ENCODE data around the gene CHST5.
"Not testable (repeated sequence)": the region's sequence is repeated elsewhere in the genome, so short reads cannot be mapped to it uniquely, and the experiment has no call there.

CHST5 gene

GRCh38 chr16:75501820-75502219 is 34.1 kb downstream of the CHST5 start:
- not testable (repeated sequence) for H4K91ac ChIP-seq (ENCODE audit: low read length); H2BK12ac ChIP-seq (ENCODE audit: low read length in 2 of 2); H3K4me1 ChIP-seq (ENCODE audit: control insufficient read depth, insufficient read depth, low read depth, low read length); H3K9me3 ChIP-seq (ENCODE audit: control insufficient read depth, low read length); H3K4me2 ChIP-seq (ENCODE audit: low read length, poor library complexity, severe bottlenecking); H3K36me3 ChIP-seq (ENCODE audit: control insufficient read depth in 1 of 2, insufficient read depth in 2 of 2, low read depth in 1 of 2, low read length in 2 of 2); H2AFZ ChIP-seq (ENCODE audit: low read depth, low read length); H3K4me3 ChIP-seq (ENCODE audit: insufficient read depth in 1 of 2, low read depth in 1 of 2, low read length in 2 of 2); H3K14ac ChIP-seq (ENCODE audit: low read length in 2 of 2); H2BK15ac ChIP-seq (ENCODE audit: low read depth, poor library complexity, severe bottlenecking); H3K79me1 ChIP-seq (replicated peaks; ENCODE audit: low read length, poor library complexity, severe bottlenecking); H2BK5ac ChIP-seq (ENCODE audit: low read depth, low read length, poor library complexity, severe bottlenecking); H4K8ac ChIP-seq (ENCODE audit: low read length); H2AK5ac ChIP-seq (ENCODE audit: low read length, severe bottlenecking); H3K23ac ChIP-seq (ENCODE audit: low read length in 2 of 2); H2BK120ac ChIP-seq (ENCODE audit: low read depth, low read length); H3K4ac ChIP-seq (ENCODE audit: low read depth in 1 of 2, low read length in 2 of 2); H3K27ac ChIP-seq (ENCODE audit: low read length, poor library complexity, severe bottlenecking); H3K18ac ChIP-seq (ENCODE audit: low read depth in 1 of 2, low read length in 2 of 2)
- peak; percentile 67 for DNase-seq
- H3K9ac ChIP-seq (ENCODE audit: low read length): peak overlapping the region; percentile 50
- peaks cover 0 to 10% of the 10 kb centered on the region in 2 experiments for H3K27me3 ChIP-seq (ENCODE audit: control insufficient read depth in 1 of 2, insufficient read depth in 1 of 2, low read length in 2 of 2)
- WGBS: 60% methylated on average over 3 of the region's 6 CpGs

GRCh38 chr16:75501359-75501758 is 34.5 kb downstream of the CHST5 start:
- no peak for DNase-seq
- Histone ChIP-seq H3K27me3 (ENCODE audit: control insufficient read depth in 1 of 2, insufficient read depth in 1 of 2, low read length in 2 of 2) (peaks cover 0 to 10% of the 10 kb centered on the region in 2 experiments), H4K91ac (ENCODE audit: low read length) (no peak overlapping the region), H2BK120ac (ENCODE audit: low read depth, low read length) (no peak overlapping the region), H3K4ac (ENCODE audit: low read depth in 1 of 2, low read length in 2 of 2) (no peak overlapping the region), H3K23ac (ENCODE audit: low read length in 2 of 2) (no peak overlapping the region), H3K4me2 (ENCODE audit: low read length, poor library complexity, severe bottlenecking) (no peak overlapping the region), H3K36me3 (ENCODE audit: control insufficient read depth in 1 of 2, insufficient read depth in 2 of 2, low read depth in 1 of 2, low read length in 2 of 2) (no peaks in the 10 kb centered on the region), H2BK15ac (ENCODE audit: low read depth, poor library complexity, severe bottlenecking) (no peak overlapping the region), H3K9me3 (ENCODE audit: control insufficient read depth, low read length) (no peaks in the 10 kb centered on the region), H3K14ac (ENCODE audit: low read length in 2 of 2) (no peak overlapping the region), H3K4me3 (ENCODE audit: insufficient read depth in 1 of 2, low read depth in 1 of 2, low read length in 2 of 2) (no peak overlapping the region), H2BK12ac (ENCODE audit: low read length in 2 of 2) (no peak overlapping the region), H4K8ac (ENCODE audit: low read length) (no peak overlapping the region), H3K18ac (ENCODE audit: low read depth in 1 of 2, low read length in 2 of 2) (no peak overlapping the region), H2AFZ (ENCODE audit: low read depth, low read length) (no peak overlapping the region), H3K79me1 (replicated peaks; ENCODE audit: low read length, poor library complexity, severe bottlenecking) (no peaks in the 10 kb centered on the region), H3K4me1 (ENCODE audit: control insufficient read depth, insufficient read depth, low read depth, low read length) (no peaks in the 10 kb centered on the region), H3K27ac (ENCODE audit: low read length, poor library complexity, severe bottlenecking) (no peak overlapping the region), H2AK5ac (ENCODE audit: low read length, severe bottlenecking) (no peak overlapping the region), H2BK5ac (ENCODE audit: low read depth, low read length, poor library complexity, severe bottlenecking) (no peak overlapping the region), H3K9ac (ENCODE audit: low read length) (peak overlapping the region; percentile 50)
- WGBS: 73% methylated on average over 3 of the region's 5 CpGs

GRCh38 chr16:75498605-75499322 is 37.1 kb downstream of the CHST5 start:
- 63% methylated on average over 2 of the region's 13 CpGs for WGBS
- not testable (repeated sequence) for H3K18ac ChIP-seq (ENCODE audit: low read depth in 1 of 2, low read length in 2 of 2); H3K4me3 ChIP-seq (ENCODE audit: insufficient read depth in 1 of 2, low read depth in 1 of 2, low read length in 2 of 2); H4K91ac ChIP-seq (ENCODE audit: low read length); H3K27ac ChIP-seq (ENCODE audit: low read length, poor library complexity, severe bottlenecking); H2BK12ac ChIP-seq (ENCODE audit: low read length in 2 of 2); H3K9ac ChIP-seq (ENCODE audit: low read length); H4K8ac ChIP-seq (ENCODE audit: low read length); H3K4me2 ChIP-seq (ENCODE audit: low read length, poor library complexity, severe bottlenecking); H2AFZ ChIP-seq (ENCODE audit: low read depth, low read length); H3K23ac ChIP-seq (ENCODE audit: low read length in 2 of 2); H2AK5ac ChIP-seq (ENCODE audit: low read length, severe bottlenecking); H2BK15ac ChIP-seq (ENCODE audit: low read depth, poor library complexity, severe bottlenecking); H3K4ac ChIP-seq (ENCODE audit: low read depth in 1 of 2, low read length in 2 of 2); DNase-seq; H3K36me3 ChIP-seq (ENCODE audit: control insufficient read depth in 1 of 2, insufficient read depth in 2 of 2, low read depth in 1 of 2, low read length in 2 of 2); H3K4me1 ChIP-seq (ENCODE audit: control insufficient read depth, insufficient read depth, low read depth, low read length); H2BK5ac ChIP-seq (ENCODE audit: low read depth, low read length, poor library complexity, severe bottlenecking); H3K14ac ChIP-seq (ENCODE audit: low read length in 2 of 2); H3K9me3 ChIP-seq (ENCODE audit: control insufficient read depth, low read length); H3K79me1 ChIP-seq (replicated peaks; ENCODE audit: low read length, poor library complexity, severe bottlenecking); H2BK120ac ChIP-seq (ENCODE audit: low read depth, low read length)
- H3K27me3 ChIP-seq (ENCODE audit: control insufficient read depth in 1 of 2, insufficient read depth in 1 of 2, low read length in 2 of 2): peaks cover 19 to 28% of the 10 kb centered on the region in 2 experiments

GRCh38 chr16:75497558-75497957 is 38.4 kb downstream of the CHST5 start:
- H2BK12ac ChIP-seq (ENCODE audit: low read length in 2 of 2): no peak overlapping the region
- no peak for DNase-seq
- H3K9me3 ChIP-seq (ENCODE audit: control insufficient read depth, low read length): no peaks in the 10 kb centered on the region
- no peak overlapping the region for H2BK120ac ChIP-seq (ENCODE audit: low read depth, low read length)
- H3K9ac ChIP-seq (ENCODE audit: low read length): no peak overlapping the region
- H3K18ac ChIP-seq (ENCODE audit: low read depth in 1 of 2, low read length in 2 of 2): no peak overlapping the region
- no peak overlapping the region for H2BK15ac ChIP-seq (ENCODE audit: low read depth, poor library complexity, severe bottlenecking)
- H2AK5ac ChIP-seq (ENCODE audit: low read length, severe bottlenecking): no peak overlapping the region
- H2AFZ ChIP-seq (ENCODE audit: low read depth, low read length): no peak overlapping the region
- no peak overlapping the region for H3K4ac ChIP-seq (ENCODE audit: low read depth in 1 of 2, low read length in 2 of 2)
- 91% methylated on average over 4 of the region's 4 CpGs for whole genome bisulfite sequencing
- H3K27ac ChIP-seq (ENCODE audit: low read length, poor library complexity, severe bottlenecking): no peak overlapping the region
- H3K4me1 ChIP-seq (ENCODE audit: control insufficient read depth, insufficient read depth, low read depth, low read length): peaks cover 10% of the 10 kb centered on the region
- H3K79me1 ChIP-seq (replicated peaks; ENCODE audit: low read length, poor library complexity, severe bottlenecking): no peaks in the 10 kb centered on the region
- H3K4me3 ChIP-seq (ENCODE audit: insufficient read depth in 1 of 2, low read depth in 1 of 2, low read length in 2 of 2): no peak overlapping the region
- H3K14ac ChIP-seq (ENCODE audit: low read length in 2 of 2): no peak overlapping the region
- no peaks in the 10 kb centered on the region for H3K36me3 ChIP-seq (ENCODE audit: control insufficient read depth in 1 of 2, insufficient read depth in 2 of 2, low read depth in 1 of 2, low read length in 2 of 2)
- no peak overlapping the region for H3K4me2 ChIP-seq (ENCODE audit: low read length, poor library complexity, severe bottlenecking)
- peaks cover 30 to 34% of the 10 kb centered on the region in 2 experiments for H3K27me3 ChIP-seq (ENCODE audit: control insufficient read depth in 1 of 2, insufficient read depth in 1 of 2, low read length in 2 of 2)
- H4K91ac ChIP-seq (ENCODE audit: low read length): no peak overlapping the region
- no peak overlapping the region for H2BK5ac ChIP-seq (ENCODE audit: low read depth, low read length, poor library complexity, severe bottlenecking)
- no peak overlapping the region for H3K23ac ChIP-seq (ENCODE audit: low read length in 2 of 2)
- no peak overlapping the region for H4K8ac ChIP-seq (ENCODE audit: low read length)

All from mesenchymal stem cell (in vitro differentiated cells and primary cell).